ENCODE measurements around the gene CARHSP1. TPM values are rescaled to one million over a fixed set of nuclear protein-coding genes. Genes with fewer than 3 reads are reported as not detected.

Gene CARHSP1
- total RNA-seq, 4 donors from 2014 or later, result 47.3 to 75.6 (median 63.8) TPM

DNA sequence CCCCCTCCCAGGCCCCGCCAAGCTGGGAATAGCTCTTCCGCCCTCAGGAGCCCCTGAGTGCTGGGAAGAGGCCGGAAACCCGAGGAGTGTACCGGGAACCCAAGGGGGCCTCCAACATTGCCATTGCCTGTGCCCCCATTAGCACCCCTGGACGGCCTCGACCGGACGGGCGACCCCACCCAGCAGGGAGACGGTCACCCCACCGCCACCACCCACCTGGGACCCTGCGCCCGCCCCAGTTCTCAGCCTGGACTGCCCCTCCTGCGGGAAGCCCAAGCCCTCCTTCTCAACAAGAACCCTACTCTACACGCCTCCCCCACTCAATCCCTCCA lies 2.0 kb downstream of the CARHSP1 start:
- TF ChIP-seq, protein P1, sequence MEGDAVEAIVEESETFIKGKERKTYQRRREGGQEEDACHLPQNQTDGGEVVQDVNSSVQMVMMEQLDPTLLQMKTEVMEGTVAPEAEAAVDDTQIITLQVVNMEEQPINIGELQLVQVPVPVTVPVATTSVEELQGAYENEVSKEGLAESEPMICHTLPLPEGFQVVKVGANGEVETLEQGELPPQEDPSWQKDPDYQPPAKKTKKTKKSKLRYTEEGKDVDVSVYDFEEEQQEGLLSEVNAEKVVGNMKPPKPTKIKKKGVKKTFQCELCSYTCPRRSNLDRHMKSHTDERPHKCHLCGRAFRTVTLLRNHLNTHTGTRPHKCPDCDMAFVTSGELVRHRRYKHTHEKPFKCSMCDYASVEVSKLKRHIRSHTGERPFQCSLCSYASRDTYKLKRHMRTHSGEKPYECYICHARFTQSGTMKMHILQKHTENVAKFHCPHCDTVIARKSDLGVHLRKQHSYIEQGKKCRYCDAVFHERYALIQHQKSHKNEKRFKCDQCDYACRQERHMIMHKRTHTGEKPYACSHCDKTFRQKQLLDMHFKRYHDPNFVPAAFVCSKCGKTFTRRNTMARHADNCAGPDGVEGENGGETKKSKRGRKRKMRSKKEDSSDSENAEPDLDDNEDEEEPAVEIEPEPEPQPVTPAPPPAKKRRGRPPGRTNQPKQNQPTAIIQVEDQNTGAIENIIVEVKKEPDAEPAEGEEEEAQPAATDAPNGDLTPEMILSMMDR (IDR thresholded peaks at IDR 0.05; ENCODE audit: low read depth), result no peak

DNA sequence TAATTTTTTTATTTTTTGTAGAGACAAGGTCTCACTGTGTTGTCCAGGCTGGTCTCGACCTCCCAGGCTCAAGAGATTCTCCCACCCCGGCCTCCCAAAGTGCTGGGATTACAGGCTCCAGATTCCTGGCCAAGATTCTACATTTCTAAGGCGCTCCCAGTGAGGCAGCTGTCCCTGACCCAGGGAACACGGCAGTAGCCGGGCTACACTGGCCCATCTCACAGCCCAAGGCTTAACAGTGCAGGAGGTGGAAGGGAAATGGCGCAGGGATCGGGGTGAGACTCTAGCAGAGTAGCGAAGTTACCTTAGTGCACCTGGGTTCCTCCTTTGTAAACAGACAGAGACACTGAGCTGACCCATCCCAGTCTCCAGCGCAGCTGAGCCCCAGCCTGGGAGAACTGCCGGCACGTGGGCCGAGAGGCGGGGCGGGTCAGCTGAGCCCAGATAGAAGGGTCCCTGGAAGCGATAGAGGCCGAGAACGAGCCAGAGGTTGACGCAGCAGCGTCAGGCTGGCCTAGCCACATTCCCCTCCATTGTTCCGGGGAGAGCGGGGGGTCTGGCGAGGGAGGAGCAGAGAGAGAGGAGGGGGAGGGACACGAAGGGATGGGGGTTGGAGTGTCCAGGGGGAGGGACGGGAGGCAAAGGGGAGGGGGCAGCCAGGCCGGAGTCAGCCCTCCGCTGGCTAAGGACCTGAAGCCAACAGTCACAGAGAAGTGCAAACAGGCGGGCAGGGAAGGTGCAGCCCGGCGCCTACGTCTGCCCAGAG lies 2.5 kb downstream of the CARHSP1 start:
- TF ChIP-seq, protein P1 (IDR thresholded peaks at IDR 0.05; ENCODE audit: low read depth), result no peak

- TF ChIP-seq, protein P1 (IDR thresholded peaks at IDR 0.05; ENCODE audit: low read depth), result no peak
These were observed 3.5 kb downstream of the CARHSP1 start for GRCh38 chr16:8865145-8865882.

DNA sequence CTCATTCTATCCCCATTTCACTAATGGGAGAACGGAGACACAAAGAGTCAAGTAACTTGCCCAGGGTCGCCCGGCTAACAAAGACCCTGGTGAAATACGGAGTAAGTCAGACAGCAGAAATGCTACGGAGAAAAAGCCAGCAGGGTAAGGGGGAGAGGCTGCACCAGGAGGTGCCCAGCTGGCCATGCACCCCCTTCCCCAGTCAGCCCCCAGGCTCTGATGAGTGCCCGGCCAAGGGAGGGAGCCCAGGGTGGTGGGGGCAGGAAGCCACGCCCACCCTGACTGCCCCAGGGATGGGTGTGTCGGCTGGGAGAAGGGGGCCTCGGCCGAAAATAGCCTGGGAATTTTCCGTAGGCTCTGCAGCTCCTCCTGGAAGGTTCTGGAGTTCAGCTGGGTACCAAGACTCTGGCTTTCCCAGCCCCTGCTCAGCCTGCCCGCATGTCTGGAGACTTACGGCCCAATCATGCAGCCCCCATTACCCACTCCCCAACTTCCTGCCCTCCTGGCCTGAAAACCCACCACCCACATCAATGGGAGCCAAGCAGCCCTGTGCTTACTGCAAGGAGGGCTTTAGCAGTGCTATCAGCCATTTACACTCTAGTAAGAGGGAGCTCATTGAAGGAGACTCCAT lies 4.2 kb downstream of the CARHSP1 start:
- TF ChIP-seq, protein P1 (IDR thresholded peaks at IDR 0.05; ENCODE audit: low read depth), result no peak

DNA sequence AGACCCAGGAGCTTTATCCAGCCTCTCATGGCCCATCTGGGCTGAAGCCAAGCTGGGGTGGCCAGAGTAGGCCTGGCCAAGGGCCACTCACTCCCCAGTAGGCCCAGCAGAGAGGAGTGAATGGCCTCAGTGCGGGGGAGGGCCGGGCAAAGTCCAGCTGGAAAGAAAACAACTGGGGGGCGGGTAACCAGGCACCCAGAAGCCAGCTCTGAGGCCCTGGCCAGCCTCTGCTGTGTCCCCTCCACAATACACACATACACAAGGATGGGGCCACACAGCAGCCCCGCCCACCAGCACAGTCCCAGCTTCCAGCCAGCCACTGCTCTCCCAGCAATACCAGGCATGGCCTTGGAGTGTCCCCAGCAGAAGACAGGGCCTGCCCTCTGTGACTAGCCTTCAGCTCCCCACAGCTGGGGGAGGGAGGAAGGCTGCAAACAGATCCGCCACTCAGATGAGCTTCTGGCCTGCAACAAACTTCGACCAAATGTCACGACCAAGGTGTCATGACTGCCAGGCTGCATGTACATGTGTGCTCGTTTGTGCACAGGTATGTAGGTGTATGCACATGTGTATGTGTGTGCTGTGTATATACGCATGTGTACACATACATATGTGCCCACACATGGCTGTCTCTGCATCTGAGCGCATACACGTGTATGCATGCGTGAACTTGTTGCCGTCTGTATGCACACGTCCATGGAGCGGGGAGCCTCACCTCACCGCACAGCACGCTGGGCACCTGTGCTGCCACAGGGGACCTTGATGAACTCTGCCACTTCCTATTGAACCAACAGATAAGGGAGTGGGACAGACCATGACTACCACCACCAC lies 5.0 kb downstream of the CARHSP1 start:
- TF ChIP-seq, protein P1 (IDR thresholded peaks at IDR 0.05; ENCODE audit: low read depth), result no peak

GRCh38 chr16:8862309-8863130 lies 6.3 kb downstream of the CARHSP1 start:
- TF ChIP-seq, protein P1 (IDR thresholded peaks at IDR 0.05; ENCODE audit: low read depth), result no peak
